Fibroblast of lung (primary cell): ENCODE data around the gene KIF11.

Experiments used
- EZH2 ChIP-seq: IDR thresholded peaks from 2 replicates; pipeline ENCODE4 v1.5.1; 2012; ENCODE audit warnings: low read length, control low read depth, mild to moderate bottlenecking; ENCODE audit errors: missing control alignments
- TF ChIP-seq, protein P1 (sequence below), 2 donors: IDR thresholded peaks in 1 of 2; conservative IDR thresholded peaks in 1 of 2; 1 replicate in 1 of 2; 2 replicates in 1 of 2; pipeline ENCODE4 v1.5.1; 2011 to 2012; ENCODE audit warnings: low read length in 2 of 2, control low read depth in 1 of 2, inconsistent platforms in 1 of 2, low read depth in 1 of 2, mild to moderate bottlenecking in 1 of 2

DNA sequence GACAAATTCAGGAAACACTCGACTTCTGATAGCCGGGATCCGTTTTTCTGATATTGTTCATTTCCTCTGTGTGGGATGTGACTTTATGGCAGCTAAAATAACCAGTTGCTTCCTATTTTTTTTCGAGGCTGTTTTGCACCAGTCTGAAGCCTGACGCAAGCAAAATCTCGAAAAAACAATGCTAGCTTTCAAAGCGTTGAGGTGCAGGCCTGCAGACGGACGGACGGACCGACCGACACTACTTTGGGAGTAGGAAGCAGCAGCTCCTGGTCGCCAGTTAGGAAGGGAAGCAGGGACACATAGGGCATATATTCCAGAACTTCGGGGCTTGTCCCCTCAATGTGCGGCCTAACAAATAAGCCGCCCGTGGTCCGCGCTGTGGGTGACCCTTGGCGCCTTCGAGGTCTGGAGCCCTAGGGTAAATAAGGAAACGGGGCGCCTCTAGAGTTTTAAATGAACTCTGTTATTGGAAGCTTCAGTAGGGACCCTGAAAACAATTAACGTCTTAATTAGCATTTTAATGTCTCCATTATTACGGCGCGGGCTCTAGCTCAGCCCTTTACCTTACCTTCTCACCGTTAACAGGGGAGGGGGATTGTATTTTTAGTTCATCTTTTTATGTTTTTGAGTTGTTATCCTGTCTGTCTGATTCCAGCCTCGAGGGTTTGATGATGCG is 98.1 kb downstream of the KIF11 start:
- TF ChIP-seq, protein P1, sequence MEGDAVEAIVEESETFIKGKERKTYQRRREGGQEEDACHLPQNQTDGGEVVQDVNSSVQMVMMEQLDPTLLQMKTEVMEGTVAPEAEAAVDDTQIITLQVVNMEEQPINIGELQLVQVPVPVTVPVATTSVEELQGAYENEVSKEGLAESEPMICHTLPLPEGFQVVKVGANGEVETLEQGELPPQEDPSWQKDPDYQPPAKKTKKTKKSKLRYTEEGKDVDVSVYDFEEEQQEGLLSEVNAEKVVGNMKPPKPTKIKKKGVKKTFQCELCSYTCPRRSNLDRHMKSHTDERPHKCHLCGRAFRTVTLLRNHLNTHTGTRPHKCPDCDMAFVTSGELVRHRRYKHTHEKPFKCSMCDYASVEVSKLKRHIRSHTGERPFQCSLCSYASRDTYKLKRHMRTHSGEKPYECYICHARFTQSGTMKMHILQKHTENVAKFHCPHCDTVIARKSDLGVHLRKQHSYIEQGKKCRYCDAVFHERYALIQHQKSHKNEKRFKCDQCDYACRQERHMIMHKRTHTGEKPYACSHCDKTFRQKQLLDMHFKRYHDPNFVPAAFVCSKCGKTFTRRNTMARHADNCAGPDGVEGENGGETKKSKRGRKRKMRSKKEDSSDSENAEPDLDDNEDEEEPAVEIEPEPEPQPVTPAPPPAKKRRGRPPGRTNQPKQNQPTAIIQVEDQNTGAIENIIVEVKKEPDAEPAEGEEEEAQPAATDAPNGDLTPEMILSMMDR (conservative IDR thresholded peaks at IDR 0.05 in 1 of 2, IDR thresholded peaks at IDR 0.05 in 1 of 2; ENCODE audit: low read depth in 1 of 2, low read length in 2 of 2): no peak
- no peak for TF ChIP-seq EZH2
